SK-N-SH (cell line): ENCODE results near the gene HEATR3. TPM values are rescaled to one million over a fixed set of nuclear protein-coding genes. Genes with fewer than 3 reads are reported as not detected.

Source experiments
- CTCF ChIA-PET: fragments of 300-600, 350-600 bp; formaldehyde crosslinking; extraction: SDS; loops from one replicate; lab custom pipeline; 2021; lab: Yijun Ruan, JAX
- POLR2A ChIA-PET: fragments of 350-600 bp; sonication (Branson Sonifier 250); formaldehyde crosslinking; extraction: SDS; loops from one replicate; lab custom pipeline; 2020; ENCODE audit warnings: antibody characterized with exemption, inconsistent platforms; lab: Yijun Ruan, JAX
- DNase-seq: peaks from one replicate; pipeline ENCODE4 v3.0.0; 2012
- H2AFZ ChIP-seq: fragments of 200-600 bp; sonication (generic); 2 replicates; pipeline ENCODE4 v1.8.1; 2016; ENCODE audit warnings: antibody characterized with exemption, mild to moderate bottlenecking, low read depth
- H3F3A ChIP-seq: fragments of 200-600 bp; sonication (generic); replicated peaks from 2 replicates; pipeline ENCODE3; 2016; ENCODE audit warnings: antibody characterized with exemption, mild to moderate bottlenecking; ENCODE audit not compliant: insufficient read depth
- H3K27ac ChIP-seq, 2 experiments: fragments of 200-500 bp in 1 of 2; fragments of 200-600 bp in 1 of 2; sonication (Bioruptor generic) in 1 of 2; sonication (generic), shearing (Covaris generic) in 1 of 2; 2 replicates each; pipeline versions ENCODE4 v1.5.1 to v1.6.1; 2014 to 2016; ENCODE audit warnings: low read depth in 2 of 2, inconsistent platforms in 1 of 2, low read length in 1 of 2, mild to moderate bottlenecking in 1 of 2, mixed read lengths in 1 of 2
- H3K27me3 ChIP-seq: fragments of 200-600 bp; sonication (generic), shearing (Covaris generic); 2 replicates; pipeline ENCODE4 v1.6.1; 2016; ENCODE audit warnings: mixed run types; ENCODE audit not compliant: insufficient read depth
- H3K36me3 ChIP-seq, 2 experiments: fragments of 200-500 bp in 1 of 2; fragments of 200-600 bp in 1 of 2; sonication (Bioruptor generic) in 1 of 2; sonication (generic) in 1 of 2; replicated peaks in 1 of 2; 2 replicates each; pipeline versions ENCODE3 to v1.5.1; 2014 to 2016; ENCODE audit warnings: low read length in 1 of 2, mild to moderate bottlenecking in 1 of 2; ENCODE audit not compliant: insufficient read depth in 2 of 2, control insufficient read depth in 1 of 2
- H3K4me1 ChIP-seq, 2 experiments: fragments of 200-500 bp in 1 of 2; fragments of 200-600 bp in 1 of 2; sonication (Bioruptor generic) in 1 of 2; sonication (generic), shearing (Covaris generic) in 1 of 2; 2 replicates each; pipeline versions ENCODE4 v1.5.1 to v1.6.1; 2014 to 2016; ENCODE audit warnings: low read depth in 1 of 2, low read length in 1 of 2, mixed run types in 1 of 2; ENCODE audit not compliant: insufficient read depth in 2 of 2, control insufficient read depth in 1 of 2
- H3K4me2 ChIP-seq: fragments of 200-600 bp; sonication (generic), shearing (Covaris generic); 2 replicates; pipeline ENCODE4 v1.6.1; 2017; ENCODE audit warnings: mixed run types
- H3K4me3 ChIP-seq, 2 experiments: fragments of 200-500 bp in 1 of 2; fragments of 200-600 bp in 1 of 2; sonication (Bioruptor generic) in 1 of 2; sonication (generic), shearing (Covaris generic) in 1 of 2; 2 replicates each; pipeline versions ENCODE4 v1.5.1 to v1.8.1; 2014 to 2016; ENCODE audit warnings: low read depth in 2 of 2, inconsistent platforms in 1 of 2, low read length in 1 of 2, mild to moderate bottlenecking in 1 of 2, mixed read lengths in 1 of 2, moderate library complexity in 1 of 2
- H3K79me2 ChIP-seq: fragments of 200-600 bp; sonication (generic); 2 replicates; pipeline ENCODE4 v1.8.1; 2017; ENCODE audit warnings: mild to moderate bottlenecking; ENCODE audit not compliant: insufficient read depth
- H3K9ac ChIP-seq: fragments of 200-600 bp; sonication (generic); 2 replicates; pipeline ENCODE4 v1.6.1; 2017; ENCODE audit warnings: mixed run types
- H3K9me2 ChIP-seq: fragments of 200-600 bp; sonication (generic); 2 replicates; pipeline ENCODE4 v1.6.1; 2017; ENCODE audit warnings: mixed run types
- H3K9me3 ChIP-seq: fragments of 200-600 bp; sonication (generic); 2 replicates; pipeline ENCODE4 v1.6.1; 2017; ENCODE audit warnings: mixed run types, mild to moderate bottlenecking, moderate library complexity
- H4K20me1 ChIP-seq: fragments of 200-600 bp; sonication (generic); 2 replicates; pipeline ENCODE4 v1.6.1; 2017; ENCODE audit warnings: mild to moderate bottlenecking, mixed run types; ENCODE audit not compliant: insufficient read depth
- EP300 ChIP-seq, 2 experiments: IDR thresholded peaks; 2 replicates each; pipeline versions ENCODE4 v1.4.0 to v1.6.1; 2012; ENCODE audit warnings: borderline replicate concordance in 1 of 2, low read depth in 1 of 2, low read length in 1 of 2
- EZH2phosphoT487 ChIP-seq: fragments of 200-600 bp; sonication (generic); IDR thresholded peaks from 2 replicates; pipeline ENCODE4 v1.6.1; 2017; ENCODE audit warnings: low read depth, mixed run types, mild to moderate bottlenecking, antibody characterized with exemption, moderate library complexity, borderline replicate concordance
- FOSL2 ChIP-seq: IDR thresholded peaks from 2 replicates; pipeline ENCODE4 v1.4.0; 2012; ENCODE audit warnings: low read depth, mild to moderate bottlenecking, moderate library complexity, borderline replicate concordance
- PBX3 ChIP-seq: IDR thresholded peaks from 2 replicates; pipeline ENCODE4; 2012
- RXRA ChIP-seq: IDR thresholded peaks from 2 replicates; pipeline ENCODE4 v1.4.0; 2012; ENCODE audit warnings: low read depth, mild to moderate bottlenecking, borderline replicate concordance
- SMC3 ChIP-seq: IDR thresholded peaks from 2 replicates; pipeline ENCODE4 v1.6.1; 2012; ENCODE audit warnings: low read depth, low read length, improper control_type of control experiment
- TCF12 ChIP-seq: IDR thresholded peaks from 2 replicates; pipeline ENCODE4 v1.4.0; 2012
- WGBS: methylation state at CpG from one replicate; pipeline ENCODE4 v1.1.6; 2017; ENCODE audit warnings: low lambda C conversion rate; 5-methylcytosine and 5-hydroxymethylcytosine counted together
- polyA plus RNA-seq, 3 experiments: library from polyadenylated mRNA; depleted of rRNA; stranded (reverse); fragments of >200 nt; gene quantifications; 2 replicates each; pipeline ENCODE4 v1.2.3, GENCODE V29; 2012

HEATR3 gene
- polyA plus RNA-seq, 1 of the 3 experiments (the other 2 are of a cell fraction) = 10.1 TPM

- no peaks in the 10 kb centered on the region for H3K9me2 ChIP-seq
- no peaks in the 10 kb centered on the region for H3K27me3 ChIP-seq
- no peaks in the 10 kb centered on the region for H3F3A ChIP-seq
- no peak for TF ChIP-seq EZH2phosphoT487
- TF ChIP-seq EP300 (IDR thresholded peaks at IDR 0.05; ENCODE audit: borderline replicate concordance in 1 of 2, low read depth in 1 of 2, low read length in 1 of 2) = no peak
- no peaks in the 10 kb centered on the region for H3K79me2 ChIP-seq
- H3K4me1 ChIP-seq = no peaks in the 10 kb centered on the region
- H3K9me3 ChIP-seq = no peaks in the 10 kb centered on the region
- CTCF ChIA-PET = no interaction called here
- 38% methylated on average over 2 of the region's 2 CpGs for WGBS
- H4K20me1 ChIP-seq = no peaks in the 10 kb centered on the region
- H3K36me3 ChIP-seq = no peaks in the 10 kb centered on the region
- H3K4me3 ChIP-seq = no peak overlapping the region
- no peak overlapping the region for H3K4me2 ChIP-seq
- no peak overlapping the region for H3K9ac ChIP-seq
- POLR2A ChIA-PET = interaction anchor here (0.7 kb wide), 1 partner anchor 8 kb away, joined by 3 read pairs; no protein-coding TSS in a partner anchor
- H3K27ac ChIP-seq = no peak overlapping the region
- no peak overlapping the region for H2AFZ ChIP-seq
- no peak for DNase-seq
Observed at GRCh38 chr16:50047864-50048263, 17.9 kb upstream of the HEATR3 start.

- no peak for DNase-seq
- H3K9me3 ChIP-seq = no peaks in the 10 kb centered on the region
- no peak for TF ChIP-seq FOSL2
- TF ChIP-seq TCF12 = peak; percentile 65
- TF ChIP-seq, all 33 proteins: peak for 1
- no peak overlapping the region for H3K4me2 ChIP-seq
- no peak overlapping the region for H3K27ac ChIP-seq
- ChIA-PET CTCF (no interaction called here), POLR2A (no interaction called here)
- H3K79me2 ChIP-seq = no peaks in the 10 kb centered on the region
- H3F3A ChIP-seq = no peaks in the 10 kb centered on the region
- H3K36me3 ChIP-seq = no peaks in the 10 kb centered on the region
- H4K20me1 ChIP-seq = no peaks in the 10 kb centered on the region
- H3K4me3 ChIP-seq = no peak overlapping the region
- WGBS = 14% methylated on average over 2 of the region's 2 CpGs
- H3K27me3 ChIP-seq = no peaks in the 10 kb centered on the region
- no peak overlapping the region for H3K9ac ChIP-seq
- no peaks in the 10 kb centered on the region for H3K9me2 ChIP-seq
- H2AFZ ChIP-seq = peak overlapping the region; percentile 46; the same call in 1 of the 2 replicates
- no peaks in the 10 kb centered on the region for H3K4me1 ChIP-seq
Observed at GRCh38 chr16:50050802-50051201, 15.0 kb upstream of the HEATR3 start.

- TF ChIP-seq EP300 (IDR thresholded peaks at IDR 0.05; ENCODE audit: borderline replicate concordance in 1 of 2, low read depth in 1 of 2, low read length in 1 of 2) (no peak), SMC3 (no peak), PBX3 (no peak), RXRA (no peak)
- Histone ChIP-seq H4K20me1 (no peaks in the 10 kb centered on the region), H2AFZ (no peak overlapping the region), H3K9me2 (no peaks in the 10 kb centered on the region), H3K27ac (no peak overlapping the region), H3K27me3 (no peaks in the 10 kb centered on the region), H3K9me3 (no peaks in the 10 kb centered on the region), H3K4me1 (no peaks in the 10 kb centered on the region), H3K9ac (no peak overlapping the region), H3F3A (no peaks in the 10 kb centered on the region), H3K36me3 (no peaks in the 10 kb centered on the region), H3K4me3 (no peak overlapping the region), H3K79me2 (no peaks in the 10 kb centered on the region), H3K4me2 (no peak overlapping the region)
- ChIA-PET POLR2A (no interaction called here), CTCF (interaction anchor here (1.3 kb wide), 1 partner anchor 31 kb away, joined by 5 read pairs; the partner anchor contains the start of gene CNEP1R1)
- no peak for DNase-seq
- WGBS = 84% methylated on average over 4 of the region's 4 CpGs
Observed at GRCh38 chr16:50056226-50056625, 9.5 kb upstream of the HEATR3 start.
